K562 (cell line): ENCODE measurements around the gene PPP1R16B. TPM values are rescaled to one million over a fixed set of nuclear protein-coding genes. Genes with fewer than 3 reads are reported as not detected.

Experiments used
- ATAC-seq: fragments of 200-7000 bp; cut with Tn5 transposase; 3 replicates; pipeline ENCODE4 v1.9.1; 2020; ENCODE audit warnings: moderate library complexity
- BruUV-seq: library from RNA; stranded (reverse); fragments of 400-500 nt; replicated peaks from 2 replicates; lab custom pipeline; 2021; lab: Mats Ljungman, UMichigan
- CTCF ChIA-PET: fragments of 300-600 bp; formaldehyde crosslinking; extraction: SDS; loops from one replicate; lab custom pipeline; 2021; ENCODE audit warnings: low intra/inter-chr PET ratio; lab: Yijun Ruan, JAX
- POLR2A ChIA-PET: fragments of 300-600, 350-650 bp; sonication (Branson Sonifier 250); formaldehyde crosslinking; extraction: SDS; loops from one replicate; lab custom pipeline; 2021; ENCODE audit warnings: antibody characterized with exemption, inconsistent platforms; lab: Yijun Ruan, JAX
- DNase-seq, 4 experiments: peaks; one replicate each; pipeline versions ENCODE4 v3.0.0 to v3.0.0-alpha.2; 2011 to 2018; ENCODE audit warnings: low spot score in 3 of 4, mixed read lengths in 3 of 4; ENCODE audit errors: extremely low read depth in 1 of 4
- FAIRE-seq: peaks from 2 replicates; lab custom pipeline; 2011; peaks lifted over from hg19 to GRCh38; lab: Jason Lieb, UNC
- H2AFZ ChIP-seq: 2 replicates; pipeline ENCODE4 v1.6.0; 2011; ENCODE audit warnings: low read depth, low read length, control low read depth, inconsistent platforms
- H3K27ac ChIP-seq: fragments of 200-600 bp; 3 replicates; pipeline ENCODE4 v1.8.0; 2011; ENCODE audit warnings: low read depth, mild to moderate bottlenecking, control low read depth, inconsistent platforms, low read length, moderate library complexity, mixed read lengths; ENCODE audit errors: extremely low read depth
- H3K27me3 ChIP-seq, 2 experiments: fragments of 300-600 bp in 1 of 2; 2 replicates in 1 of 2; 3 replicates in 1 of 2; pipeline versions ENCODE4 v1.6.0 to v1.8.0; 2011; ENCODE audit warnings: inconsistent platforms in 2 of 2, low read length in 2 of 2, mild to moderate bottlenecking in 1 of 2, mixed read lengths in 1 of 2, moderate library complexity in 1 of 2; ENCODE audit not compliant: control insufficient read depth in 2 of 2, insufficient read depth in 2 of 2
- H3K36me3 ChIP-seq: fragments of 300-600 bp; 3 replicates; pipeline ENCODE4 v1.8.0; 2011; ENCODE audit warnings: mild to moderate bottlenecking, low read length, inconsistent platforms; ENCODE audit not compliant: control insufficient read depth, insufficient read depth
- H3K4me1 ChIP-seq, 2 experiments: fragments of 200-600 bp in 1 of 2; replicated peaks in 1 of 2; 2 replicates in 1 of 2; 3 replicates in 1 of 2; pipeline versions ENCODE4 v1.5.1 to v1.8.0; 2011; ENCODE audit warnings: inconsistent platforms in 2 of 2, low read length in 2 of 2, mild to moderate bottlenecking in 1 of 2, mixed read lengths in 1 of 2, moderate library complexity in 1 of 2; ENCODE audit not compliant: control insufficient read depth in 2 of 2, insufficient read depth in 2 of 2
- H3K4me2 ChIP-seq: 2 replicates; pipeline ENCODE4 v1.6.1; 2011; ENCODE audit warnings: low read length, control low read depth, inconsistent platforms, mixed read lengths; ENCODE audit not compliant: insufficient read depth
- H3K4me3 ChIP-seq: fragments of 200-600 bp; sonication (generic), shearing (Covaris generic); 2 replicates; pipeline ENCODE4 v1.5.1; 2016; ENCODE audit warnings: control low read depth, inconsistent platforms
- H3K79me2 ChIP-seq: fragments of 200-600 bp; 3 replicates; pipeline ENCODE4 v1.8.0; 2011; ENCODE audit warnings: low read length, inconsistent platforms; ENCODE audit not compliant: control insufficient read depth, insufficient read depth
- H3K9ac ChIP-seq, 2 experiments: 2 replicates each; pipeline versions ENCODE4 v1.6.0 to v1.6.1; 2011; ENCODE audit warnings: low read depth in 2 of 2, low read length in 2 of 2, control low read depth in 1 of 2, inconsistent platforms in 1 of 2, mild to moderate bottlenecking in 1 of 2, mixed read lengths in 1 of 2; ENCODE audit not compliant: insufficient read depth in 1 of 2
- H3K9me1 ChIP-seq: one replicate; pipeline ENCODE4 v1.6.0; 2011; ENCODE audit warnings: inconsistent platforms, mild to moderate bottlenecking, low read length, moderate library complexity; ENCODE audit not compliant: control insufficient read depth, insufficient read depth
- H3K9me3 ChIP-seq: replicated peaks from 2 replicates; pipeline ENCODE4 v1.5.1; 2011; ENCODE audit warnings: low read depth, low read length, inconsistent platforms; ENCODE audit not compliant: control insufficient read depth, insufficient read depth
- H4K20me1 ChIP-seq: replicated peaks from 2 replicates; pipeline ENCODE4 v1.6.1; 2011; ENCODE audit warnings: low read length, inconsistent platforms, mixed read lengths; ENCODE audit not compliant: control insufficient read depth, insufficient read depth
- ATF7 ChIP-seq: fragments of 450-650 bp; IDR thresholded peaks from 2 replicates; pipeline ENCODE4 v1.7.1; 2014; ENCODE audit warnings: mild to moderate bottlenecking, moderate library complexity
- CBFB ChIP-seq: sonication (generic); formaldehyde crosslinking; IDR thresholded peaks from 2 replicates; pipeline ENCODE4 v1.4.0; 2020; ENCODE audit warnings: mild to moderate bottlenecking, missing genetic modification reagents
- CREB1 ChIP-seq, 2 experiments: sonication (generic) in 1 of 2; formaldehyde crosslinking in 1 of 2; IDR thresholded peaks; 2 replicates each; pipeline versions ENCODE4 v1.6.1 to v1.8.0; 2012 to 2022; ENCODE audit warnings: inconsistent platforms in 1 of 2, mild to moderate bottlenecking in 1 of 2, missing genetic modification reagents in 1 of 2, moderate library complexity in 1 of 2
- CREM ChIP-seq: IDR thresholded peaks from 2 replicates; pipeline ENCODE4 v1.6.1; 2014; ENCODE audit warnings: antibody characterized with exemption, low read depth
- CTBP1 ChIP-seq: fragments of 450-650 bp; IDR thresholded peaks from 2 replicates; pipeline ENCODE4 v1.6.1; 2016; ENCODE audit warnings: borderline replicate concordance
- CXXC5 ChIP-seq: fragments of 250-450 bp; sonication (Bioruptor Pico); IDR thresholded peaks from 2 replicates; pipeline ENCODE4 v1.8.0; 2022; ENCODE audit warnings: inconsistent platforms, mild to moderate bottlenecking, moderate library complexity
- DMBX1 ChIP-seq: fragments of 250-450 bp; sonication (Bioruptor Pico); IDR thresholded peaks from 2 replicates; pipeline ENCODE4 v1.8.0; 2022; ENCODE audit warnings: inconsistent platforms, mild to moderate bottlenecking, moderate library complexity, borderline replicate concordance
- ETV6 ChIP-seq, 3 experiments: fragments of 150-350 bp in 1 of 3; sonication (generic) in 1 of 3; formaldehyde crosslinking in 1 of 3; IDR thresholded peaks; 2 replicates each; pipeline versions ENCODE4 v1.6.1 to v1.8.0; 2014 to 2022; ENCODE audit warnings: borderline replicate concordance in 2 of 3, low read depth in 2 of 3, antibody characterized with exemption in 1 of 3, low read length in 1 of 3, mild to moderate bottlenecking in 1 of 3, missing genetic modification reagents in 1 of 3
- HNRNPH1 ChIP-seq: fragments of 200-400 bp; formaldehyde crosslinking; optimal IDR thresholded peaks from 2 replicates; pipeline ENCODE3; 2017; ENCODE audit warnings: low read depth, mild to moderate bottlenecking, low read length, moderate library complexity
- ILK ChIP-seq: fragments of 450-650 bp; IDR thresholded peaks from 2 replicates; pipeline ENCODE4 v1.6.1; 2016; ENCODE audit warnings: missing genetic modification characterization, low read depth, mild to moderate bottlenecking, missing compliant biosample characterization, moderate library complexity, borderline replicate concordance
- JUND ChIP-seq, 2 experiments: IDR thresholded peaks; 2 replicates in 1 of 2; 3 replicates in 1 of 2; pipeline ENCODE4 v1.6.1; 2011; ENCODE audit warnings: borderline replicate concordance in 2 of 2, low read depth in 2 of 2, low read length in 2 of 2, improper control_type of control experiment in 1 of 2, missing biosample characterization in 1 of 2, missing genetic modification characterization in 1 of 2, missing genetic modification reagents in 1 of 2
- NFE2 ChIP-seq: IDR thresholded peaks from 2 replicates; pipeline ENCODE4 v1.6.1; 2014; ENCODE audit warnings: antibody characterized with exemption, low read depth
- NRF1 ChIP-seq, 2 experiments: fragments of 450-650 bp; IDR thresholded peaks in 1 of 2; conservative IDR thresholded peaks in 1 of 2; 2 replicates each; pipeline ENCODE4 v1.6.1; 2014; ENCODE audit warnings: mild to moderate bottlenecking in 2 of 2
- PCBP2 ChIP-seq: fragments of 200-400 bp; formaldehyde crosslinking; IDR thresholded peaks from 2 replicates; pipeline ENCODE4 v1.6.1; 2018; ENCODE audit warnings: low read length, low read depth, mild to moderate bottlenecking, moderate library complexity; ENCODE audit not compliant: poor library complexity, severe bottlenecking
- SAFB ChIP-seq: fragments of 200-400 bp; formaldehyde crosslinking; IDR thresholded peaks from 2 replicates; pipeline ENCODE4 v1.6.1; 2017; ENCODE audit warnings: low read depth, low read length, borderline replicate concordance
- SMARCA4 ChIP-seq: fragments of 450-650 bp; IDR thresholded peaks from 2 replicates; pipeline ENCODE4 v1.6.1; 2016
- STAG1 ChIP-seq: sonication (generic); formaldehyde crosslinking; IDR thresholded peaks from 2 replicates; pipeline ENCODE4 v1.5.0; 2020; ENCODE audit warnings: missing genetic modification reagents, borderline replicate concordance
- UBTF ChIP-seq, 2 experiments: IDR thresholded peaks; 2 replicates each; pipeline ENCODE4 v1.6.1; 2012; ENCODE audit warnings: improper control_type of control experiment in 2 of 2, low read depth in 2 of 2, low read length in 2 of 2, borderline replicate concordance in 1 of 2
- ZNF316 ChIP-seq: fragments of 450-650 bp; IDR thresholded peaks from 2 replicates; pipeline ENCODE4 v1.6.1; 2016
- WGBS: fragments of 100-300 bp; shearing (Covaris generic); methylation state at CpG from one replicate; pipeline ENCODE4 v1.1.6; 2016; ENCODE audit warnings: low coverage, mixed read lengths; ENCODE audit not compliant: insufficient coverage; ENCODE audit errors: missing lambda C conversion rate; 5-methylcytosine and 5-hydroxymethylcytosine counted together
- in situ Hi-C: fragments of 300-500 bp; cut with MboI; formaldehyde crosslinking; loops from 4 replicates; pipeline ENCODE4 v1.15.0; 2018; ENCODE audit warnings: inconsistent platforms, mixed read lengths
- intact Hi-C: fragments of 100-400 bp; cut with micrococcal nuclease; formaldehyde crosslinking; loops from 2 replicates; pipeline ENCODE4 v1.14.2; 2022
- polyA plus RNA-seq, 8 experiments: library from polyadenylated mRNA; depleted of rRNA in 4 of 8; stranded (reverse) in 5 of 8; unstranded in 3 of 8; fragments of >200 nt; fragmentation: Nextera tagmentation in 2 of 8; fragmentation: Illumina TruSeq in 1 of 8; extraction: Ambion mirVana in 2 of 8; extraction: Trizol in 1 of 8; gene quantifications; 2 replicates each; pipeline versions ENCODE4 v1.2.1 to v1.2.3, GENCODE V29; 2011 to 2014; ENCODE audit warnings: inconsistent platforms in 1 of 8, missing spikeins in 1 of 8
- total RNA-seq, 7 experiments: library from RNA; depleted of rRNA in 6 of 7; stranded (reverse); fragments of >200 nt in 6 of 7; fragmentation: Illumina TruSeq in 2 of 7; extraction: Trizol in 2 of 7; gene quantifications; 2 replicates each; pipeline versions ENCODE4 v1.2.1 to v1.2.3, GENCODE V29; 2011 to 2021; ENCODE audit warnings: low replicate concordance in 1 of 7

PPP1R16B gene
- total and polyA plus RNA-seq, 9 of the 15 experiments (the other 6 are each of a cell fraction or from before 2014, with no cell fraction given): 1.5 to 11.5 (median 6.8) TPM

DNA sequence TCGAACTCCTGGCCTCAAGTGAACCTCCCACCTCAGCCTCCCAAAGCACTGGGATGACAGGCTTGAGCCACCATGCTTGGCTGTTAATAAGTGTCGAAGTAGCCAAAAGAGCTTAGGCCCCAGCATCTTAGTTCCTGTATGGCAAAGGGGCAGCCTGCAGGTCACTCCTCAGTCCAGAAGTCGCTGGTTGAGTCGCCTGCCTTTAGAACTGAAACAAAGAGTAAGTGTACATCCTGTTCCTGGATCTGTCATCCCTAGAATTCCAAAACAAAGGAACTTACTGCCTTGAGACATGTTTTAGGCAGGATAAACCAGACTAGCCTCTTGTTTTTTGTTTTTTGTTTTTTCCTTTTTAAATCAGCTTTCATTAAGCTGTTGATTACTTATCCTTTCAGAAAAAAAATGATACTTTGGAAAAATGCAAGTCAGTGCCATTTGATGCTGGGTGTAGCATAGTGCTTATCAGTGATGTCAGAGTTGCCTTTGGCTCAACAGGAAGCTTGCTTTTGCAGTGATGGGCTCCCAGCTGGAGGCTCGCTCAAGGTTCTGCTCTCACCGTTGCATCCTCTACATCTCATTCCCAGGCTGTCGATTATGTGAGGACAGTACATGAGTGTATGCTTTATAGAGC is 48.2 kb upstream of the PPP1R16B start:
- Histone ChIP-seq H3K36me3 (peaks cover 83% of the 10 kb centered on the region), H3K4me1 (peaks cover 0 to 8% of the 10 kb centered on the region in 2 experiments; a peak in 2 of 5 replicates), H3K4me3 (no peak overlapping the region), H3K9me1 (no peaks in the 10 kb centered on the region), H3K9ac (peak overlapping the region in 1 of 2 experiments; percentile 21; a peak in 1 of 4 replicates), H2AFZ (no peak overlapping the region), H3K79me2 (no peaks in the 10 kb centered on the region), H3K9me3 (no peaks in the 10 kb centered on the region), H3K4me2 (peak overlapping the region; percentile 19; the same call in 1 of the 2 replicates), H3K27me3 (no peaks in the 10 kb centered on the region), H3K27ac (peak overlapping the region; percentile 51; the same call in 2 of the 3 replicates), H4K20me1 (no peaks in the 10 kb centered on the region)
- POLR2A ChIA-PET: interaction anchor here (0.6 to 1.6 kb wide), 5 partner anchors 9 to 504 kb away, joined by 3 to 9 read pairs (median 3); partner anchors contain the start of gene ACTR5
- no TSS peak for BruUV-seq
- ATAC-seq: peak; percentile 85
- 51% methylated on average over 7 of the region's 7 CpGs for WGBS
- intact Hi-C loops: loop anchor here (10.0 kb wide), 1 partner anchor 288 kb away; no protein-coding TSS in a partner anchor
- in situ Hi-C loops: no loop called here
- DNase-seq: peak in 2 of 4 experiments; percentile 45 to 47
- peak; percentile 76 for FAIRE-seq
- CTCF ChIA-PET: no interaction called here
- TF ChIP-seq CREB1 (IDR thresholded peaks at IDR 0.05) (peak; percentile 65), CREB1 (CRISPR knock-in tag; IDR thresholded peaks at IDR 0.05) (no peak), ETV6 (IDR thresholded peaks at IDR 0.05; ENCODE audit: borderline replicate concordance in 1 of 2, low read depth in 2 of 2, low read length in 1 of 2) (no peak), ETV6 (CRISPR knock-in tag; IDR thresholded peaks at IDR 0.05; ENCODE audit: borderline replicate concordance) (no peak), STAG1 (CRISPR knock-in tag) (no peak), CTBP1 (0 out of 2 replicates have a peak, but pooled peaks have one; percentile 11), CREM (peak; percentile 72), JUND (IDR thresholded peaks at IDR 0.05; ENCODE audit: borderline replicate concordance, low read depth, low read length) (peak; percentile 58; the same call in 1 of the 2 replicates), JUND (tag; IDR thresholded peaks at IDR 0.05; ENCODE audit: borderline replicate concordance, low read depth, low read length) (peak; percentile 49; the same call in 1 of the 3 replicates), PCBP2 (no peak), ZNF316 (peak; percentile 72), HNRNPH1 (no peak), DMBX1 (CRISPR knock-in tag) (no peak), ATF7 (peak; percentile 62; the same call in 1 of the 2 replicates), CBFB (no peak), SAFB (no peak), NFE2 (peak; percentile 62; the same call in 1 of the 2 replicates), NRF1 (conservative IDR thresholded peaks at IDR 0.05 in 1 of 2, IDR thresholded peaks at IDR 0.05 in 1 of 2) (no peak), ILK (tag) (no peak), UBTF (IDR thresholded peaks at IDR 0.05; ENCODE audit: borderline replicate concordance in 1 of 2, low read depth in 2 of 2, low read length in 2 of 2) (no peak), SMARCA4 (0 out of 2 replicates have a peak, but pooled peaks have one; percentile 37), CXXC5 (CRISPR knock-in tag) (0 out of 2 replicates have a peak, but pooled peaks have one; percentile 12)
